ENCODE measurements around the gene CYP2A7.
"Not testable (repeated sequence)": the region's sequence is repeated elsewhere in the genome, so short reads cannot be mapped to it uniquely, and the experiment has no call there.

CYP2A7 gene
- 0 to 0.19 (median 0) reads per million in 3 donors for total RNA-seq

- not testable (repeated sequence) for H3K4me3 ChIP-seq (ENCODE audit: insufficient read depth, low read depth, low read length, poor library complexity, severe bottlenecking); DNase-seq; H3K4me1 ChIP-seq (ENCODE audit: control insufficient read depth, insufficient read depth, low read length, poor library complexity, severe bottlenecking); H3K36me3 ChIP-seq (ENCODE audit: control insufficient read depth, insufficient read depth, low read length); H3K27me3 ChIP-seq (replicated peaks; ENCODE audit: control insufficient read depth, insufficient read depth, low read length, poor library complexity, severe bottlenecking); H3K9me3 ChIP-seq (ENCODE audit: control insufficient read depth, low read length); H3K27ac ChIP-seq (ENCODE audit: insufficient read depth, low read length, poor library complexity, severe bottlenecking)
These were observed at the start of gene CYP2A7 for GRCh38 chr19:40882062-40882461. Gene CYP2A7, minus strand, starts transcription at chr19:40882231. Its CDS starts 21 bp downstream, at chr19:40882210.

- not testable (repeated sequence) for H3K4me3 ChIP-seq (ENCODE audit: insufficient read depth, low read depth, low read length, poor library complexity, severe bottlenecking); H3K9me3 ChIP-seq (ENCODE audit: control insufficient read depth, low read length); DNase-seq; H3K4me1 ChIP-seq (ENCODE audit: control insufficient read depth, insufficient read depth, low read length, poor library complexity, severe bottlenecking); H3K27me3 ChIP-seq (replicated peaks; ENCODE audit: control insufficient read depth, insufficient read depth, low read length, poor library complexity, severe bottlenecking); H3K36me3 ChIP-seq (ENCODE audit: control insufficient read depth, insufficient read depth, low read length); H3K27ac ChIP-seq (ENCODE audit: insufficient read depth, low read length, poor library complexity, severe bottlenecking)
These were observed 48.8 kb upstream of the CYP2A7 start for GRCh38 chr19:40930799-40931198.

GRCh38 chr19:40929942-40930341, 47.9 kb upstream of the CYP2A7 start:
- H3K27ac ChIP-seq (ENCODE audit: insufficient read depth, low read length, poor library complexity, severe bottlenecking); H3K27me3 ChIP-seq (replicated peaks; ENCODE audit: control insufficient read depth, insufficient read depth, low read length, poor library complexity, severe bottlenecking); H3K36me3 ChIP-seq (ENCODE audit: control insufficient read depth, insufficient read depth, low read length); H3K9me3 ChIP-seq (ENCODE audit: control insufficient read depth, low read length); H3K4me1 ChIP-seq (ENCODE audit: control insufficient read depth, insufficient read depth, low read length, poor library complexity, severe bottlenecking); H3K4me3 ChIP-seq (ENCODE audit: insufficient read depth, low read depth, low read length, poor library complexity, severe bottlenecking); DNase-seq: not testable (repeated sequence)

GRCh38 chr19:40928850-40929249, 46.8 kb upstream of the CYP2A7 start:
- Histone ChIP-seq H3K27ac (ENCODE audit: insufficient read depth, low read length, poor library complexity, severe bottlenecking) (no peak overlapping the region), H3K4me3 (ENCODE audit: insufficient read depth, low read depth, low read length, poor library complexity, severe bottlenecking) (no peak overlapping the region), H3K36me3 (ENCODE audit: control insufficient read depth, insufficient read depth, low read length) (no peaks in the 10 kb centered on the region), H3K9me3 (ENCODE audit: control insufficient read depth, low read length) (no peaks in the 10 kb centered on the region), H3K27me3 (replicated peaks; ENCODE audit: control insufficient read depth, insufficient read depth, low read length, poor library complexity, severe bottlenecking) (no peaks in the 10 kb centered on the region), H3K4me1 (ENCODE audit: control insufficient read depth, insufficient read depth, low read length, poor library complexity, severe bottlenecking) (no peaks in the 10 kb centered on the region)
- no peak for DNase-seq

- Histone ChIP-seq H3K4me3 (ENCODE audit: insufficient read depth, low read depth, low read length, poor library complexity, severe bottlenecking) (no peak overlapping the region), H3K27me3 (replicated peaks; ENCODE audit: control insufficient read depth, insufficient read depth, low read length, poor library complexity, severe bottlenecking) (no peaks in the 10 kb centered on the region), H3K36me3 (ENCODE audit: control insufficient read depth, insufficient read depth, low read length) (no peaks in the 10 kb centered on the region), H3K4me1 (ENCODE audit: control insufficient read depth, insufficient read depth, low read length, poor library complexity, severe bottlenecking) (no peaks in the 10 kb centered on the region), H3K27ac (ENCODE audit: insufficient read depth, low read length, poor library complexity, severe bottlenecking) (no peak overlapping the region), H3K9me3 (ENCODE audit: control insufficient read depth, low read length) (no peaks in the 10 kb centered on the region)
- DNase-seq: no peak
These were observed 45.5 kb upstream of the CYP2A7 start for GRCh38 chr19:40927567-40927966.

- H3K4me1 ChIP-seq (ENCODE audit: control insufficient read depth, insufficient read depth, low read length, poor library complexity, severe bottlenecking); H3K27me3 ChIP-seq (replicated peaks; ENCODE audit: control insufficient read depth, insufficient read depth, low read length, poor library complexity, severe bottlenecking); H3K9me3 ChIP-seq (ENCODE audit: control insufficient read depth, low read length); H3K4me3 ChIP-seq (ENCODE audit: insufficient read depth, low read depth, low read length, poor library complexity, severe bottlenecking); H3K27ac ChIP-seq (ENCODE audit: insufficient read depth, low read length, poor library complexity, severe bottlenecking); H3K36me3 ChIP-seq (ENCODE audit: control insufficient read depth, insufficient read depth, low read length); DNase-seq: not testable (repeated sequence)
These were observed 44.2 kb upstream of the CYP2A7 start for GRCh38 chr19:40926276-40926675.

- Histone ChIP-seq H3K27ac (ENCODE audit: insufficient read depth, low read length, poor library complexity, severe bottlenecking) (no peak overlapping the region), H3K9me3 (ENCODE audit: control insufficient read depth, low read length) (no peaks in the 10 kb centered on the region), H3K27me3 (replicated peaks; ENCODE audit: control insufficient read depth, insufficient read depth, low read length, poor library complexity, severe bottlenecking) (no peaks in the 10 kb centered on the region), H3K4me1 (ENCODE audit: control insufficient read depth, insufficient read depth, low read length, poor library complexity, severe bottlenecking) (no peaks in the 10 kb centered on the region), H3K36me3 (ENCODE audit: control insufficient read depth, insufficient read depth, low read length) (no peaks in the 10 kb centered on the region), H3K4me3 (ENCODE audit: insufficient read depth, low read depth, low read length, poor library complexity, severe bottlenecking) (no peak overlapping the region)
- DNase-seq: no peak
These were observed 41.9 kb upstream of the CYP2A7 start for GRCh38 chr19:40923934-40924391.

GRCh38 chr19:40922237-40923160, 40.5 kb upstream of the CYP2A7 start:
- H3K4me1 ChIP-seq (ENCODE audit: control insufficient read depth, insufficient read depth, low read length, poor library complexity, severe bottlenecking); H3K27me3 ChIP-seq (replicated peaks; ENCODE audit: control insufficient read depth, insufficient read depth, low read length, poor library complexity, severe bottlenecking); DNase-seq; H3K4me3 ChIP-seq (ENCODE audit: insufficient read depth, low read depth, low read length, poor library complexity, severe bottlenecking); H3K36me3 ChIP-seq (ENCODE audit: control insufficient read depth, insufficient read depth, low read length); H3K27ac ChIP-seq (ENCODE audit: insufficient read depth, low read length, poor library complexity, severe bottlenecking); H3K9me3 ChIP-seq (ENCODE audit: control insufficient read depth, low read length): not testable (repeated sequence)

- Histone ChIP-seq H3K36me3 (ENCODE audit: control insufficient read depth, insufficient read depth, low read length) (no peaks in the 10 kb centered on the region), H3K9me3 (ENCODE audit: control insufficient read depth, low read length) (no peaks in the 10 kb centered on the region), H3K4me1 (ENCODE audit: control insufficient read depth, insufficient read depth, low read length, poor library complexity, severe bottlenecking) (no peaks in the 10 kb centered on the region), H3K27ac (ENCODE audit: insufficient read depth, low read length, poor library complexity, severe bottlenecking) (no peak overlapping the region), H3K27me3 (replicated peaks; ENCODE audit: control insufficient read depth, insufficient read depth, low read length, poor library complexity, severe bottlenecking) (no peaks in the 10 kb centered on the region), H3K4me3 (ENCODE audit: insufficient read depth, low read depth, low read length, poor library complexity, severe bottlenecking) (no peak overlapping the region)
- no peak for DNase-seq
These were observed 39.2 kb upstream of the CYP2A7 start for GRCh38 chr19:40921005-40921897.

Data from effector memory CD4-positive, alpha-beta T cell (primary cell).